Heart right ventricle (tissue), 16 donors: ENCODE measurements around the gene KRT10. TPM values are rescaled to one million over a fixed set of nuclear protein-coding genes. Genes with fewer than 3 reads are reported as not detected.
A peak's percentile ranks its signal among the peaks of the same experiment; 100 is the strongest.

Source experiments
- ATAC-seq, 8 donors: fragments of 200-7000 bp; cut with Tn5 transposase; one replicate each; pipeline ENCODE4 v1.9.1; 2020; ENCODE audit warnings: mild to moderate bottlenecking in 8 of 8, moderate library complexity in 8 of 8, moderate number of reproducible peaks in 1 of 8
- DNase-seq, 2 donors: peaks; one replicate each; pipeline ENCODE4 v3.0.0-alpha.2; 2020
- H3K27ac ChIP-seq, 10 donors: fragments of 200-600 bp; sonication (generic) in 2 of 10; one replicate each; pipeline versions ENCODE4 v1.5.0 to v1.8.0; 2020 to 2022; ENCODE audit warnings: mild to moderate bottlenecking in 3 of 10
- H3K27me3 ChIP-seq, 7 donors: fragments of 200-600 bp; one replicate each; pipeline ENCODE4 v1.8.0; 2021 to 2022; ENCODE audit warnings: mild to moderate bottlenecking in 2 of 7
- H3K36me3 ChIP-seq, 9 donors: fragments of 200-600 bp; sonication (generic) in 1 of 9; one replicate each; pipeline versions ENCODE4 v1.5.0 to v1.8.0; 2020 to 2022; ENCODE audit warnings: mild to moderate bottlenecking in 2 of 9
- H3K4me1 ChIP-seq, 9 donors: fragments of 200-600 bp; sonication (generic) in 1 of 9; one replicate each; pipeline versions ENCODE4 v1.5.0 to v1.8.0; 2020 to 2022; ENCODE audit warnings: mild to moderate bottlenecking in 4 of 9
- H3K4me3 ChIP-seq, 10 donors: fragments of 200-600 bp; sonication (generic) in 2 of 10; one replicate each; pipeline versions ENCODE4 v1.5.0 to v1.8.0; 2020 to 2022; ENCODE audit warnings: mild to moderate bottlenecking in 7 of 10, moderate library complexity in 2 of 10
- H3K9me3 ChIP-seq, 11 donors: fragments of 200-600 bp in 10 of 11; sonication (generic) in 2 of 11; one replicate each; pipeline versions ENCODE4 v1.5.0 to v1.8.0; 2013 to 2022; ENCODE audit warnings: mild to moderate bottlenecking in 2 of 11, control low read depth in 1 of 11, moderate library complexity in 1 of 11
- WGBS, 2 donors: extraction: QIAGEN DNeasy Blood & Tissue Kit; methylation state at CpG; one replicate each; pipeline ENCODE4 v1.1.7; 2013; ENCODE audit warnings: inconsistent platforms in 1 of 2; 5-methylcytosine and 5-hydroxymethylcytosine counted together
- intact Hi-C, 10 donors: fragments of 100-400 bp; cut with DNase I; formaldehyde crosslinking; loops; one replicate each; pipeline versions ENCODE4 v1.11.1 to v1.14.2; 2022
- polyA plus RNA-seq, 2 donors: library from polyadenylated mRNA; stranded (reverse); fragments of 200-250 nt; gene quantifications; one replicate each; pipeline ENCODE4 v1.2.3, GENCODE V29; 2013
- total RNA-seq, 10 donors: library from RNA; stranded (reverse); fragmentation: NEBNext Ultra II Directional in 3 of 10; extraction: Animal tissue kit (Norgen Biotek cat#: 25700) in 3 of 10; gene quantifications; one replicate each; pipeline versions ENCODE4 v1.2.1 to v1.2.4, GENCODE V29; 2021 to 2023
- TF ChIP-seq, protein P1 (sequence below), 9 donors: fragments of 200-600 bp; sonication (generic) in 2 of 9; IDR thresholded peaks; one replicate each; pipeline versions ENCODE4 v1.5.0 to v1.8.0; 2021 to 2022; ENCODE audit warnings: antibody characterized with exemption in 9 of 9, mild to moderate bottlenecking in 5 of 9, moderate library complexity in 1 of 9
- donor health status: Arrhythmogenic right ventricular cardiomyopathy.
- donor health status: ischemic (EF 13 %, LVEDD 7.1; RV severe dilation, severe dysfunction).
- donor health status: healthy with polysubstance abuse.
- donor health status: DM: no; HTN: yes; CAD: no.
- donor health status: DM: no; HTN: no; CAD: no.
- donor health status: ischemic (EF 25% LVEDD 6.9; RV normal size, moderate dysfunction).
- donor health status: ischemic (EF 25% LVEDD 5.7; RV mildly dilated, moderate dysfunction).
- donor health status: healthy.
- donor health status: DM: yes; HTN: yes; CAD: no.
- donor health status: Ischemic cardiomyopathy.
- donor health status: ischemic (EF 35%, LVEDD 5.7; RV mildly dilated, moderate dysfunction).
- donor health status: nonischemic (EF 11% LVEDD 7.7; RV severe dilation, severe dysfunction).
- donor health status: DM: yes; HTN: yes; CAD: no.
- donor health status: PGD.
- donor health status: ischemic (EF 29% LVEDD 5.4; RV normal size, mild dysfunction).
- donor health status: nonischemic (EF 23%, LVEDD 6.1; RV moderate dilation, normal function).

Gene KRT10
- total and polyA plus RNA-seq, 12 donors, result 40.9 to 86.8 (median 48.5) TPM

DNA sequence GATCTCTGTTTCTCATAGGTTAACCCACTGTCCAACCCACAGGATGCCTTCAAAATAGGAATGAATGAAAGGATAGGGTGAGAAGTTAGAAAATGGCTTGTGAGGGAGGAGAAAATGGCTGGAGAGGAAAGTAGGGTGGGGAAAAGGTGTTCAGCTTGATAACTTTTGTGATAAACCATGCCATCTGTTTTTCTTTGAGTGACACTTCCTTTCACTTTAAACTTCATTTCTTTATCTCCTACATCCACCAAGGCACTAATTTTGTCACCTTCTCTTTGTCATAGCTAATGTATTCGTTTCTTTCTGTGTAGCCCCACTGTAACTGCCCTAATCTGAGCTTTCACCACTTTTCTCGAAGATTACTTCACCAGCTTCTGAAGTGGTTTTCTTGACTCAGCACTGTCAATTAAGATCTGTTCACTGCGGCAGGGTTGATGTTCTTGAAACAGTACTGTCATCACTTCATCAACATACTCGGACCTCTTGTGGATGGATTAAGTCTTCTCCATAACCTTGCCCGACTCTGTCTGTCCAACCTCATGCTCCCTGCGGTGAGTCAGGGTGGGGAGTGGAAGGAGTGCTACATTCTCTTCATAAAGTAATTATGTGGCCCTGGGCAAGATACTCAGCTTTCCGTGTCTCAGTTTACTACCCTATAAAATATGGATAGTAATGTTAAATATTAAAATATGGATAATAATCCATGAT is 5.5 kb upstream of the KRT10 start:
- H3K36me3 ChIP-seq, result peaks cover 0 to under 1% (median 0%) of the 10 kb centered on the region in 9 donors
- DNase-seq (no peak), ATAC-seq (peak in 3 of 8 donors; percentile 38 to 49 (median 46))
- no peaks in the 10 kb centered on the region for H3K9me3 ChIP-seq
- H3K4me1 ChIP-seq, result peaks cover 0 to 34% (median 14%) of the 10 kb centered on the region in 9 donors
- no peak overlapping the region for H3K4me3 ChIP-seq
- H3K27ac ChIP-seq, result peak overlapping the region; percentile 42 to 75 (median 50)
- TF ChIP-seq, protein P1, sequence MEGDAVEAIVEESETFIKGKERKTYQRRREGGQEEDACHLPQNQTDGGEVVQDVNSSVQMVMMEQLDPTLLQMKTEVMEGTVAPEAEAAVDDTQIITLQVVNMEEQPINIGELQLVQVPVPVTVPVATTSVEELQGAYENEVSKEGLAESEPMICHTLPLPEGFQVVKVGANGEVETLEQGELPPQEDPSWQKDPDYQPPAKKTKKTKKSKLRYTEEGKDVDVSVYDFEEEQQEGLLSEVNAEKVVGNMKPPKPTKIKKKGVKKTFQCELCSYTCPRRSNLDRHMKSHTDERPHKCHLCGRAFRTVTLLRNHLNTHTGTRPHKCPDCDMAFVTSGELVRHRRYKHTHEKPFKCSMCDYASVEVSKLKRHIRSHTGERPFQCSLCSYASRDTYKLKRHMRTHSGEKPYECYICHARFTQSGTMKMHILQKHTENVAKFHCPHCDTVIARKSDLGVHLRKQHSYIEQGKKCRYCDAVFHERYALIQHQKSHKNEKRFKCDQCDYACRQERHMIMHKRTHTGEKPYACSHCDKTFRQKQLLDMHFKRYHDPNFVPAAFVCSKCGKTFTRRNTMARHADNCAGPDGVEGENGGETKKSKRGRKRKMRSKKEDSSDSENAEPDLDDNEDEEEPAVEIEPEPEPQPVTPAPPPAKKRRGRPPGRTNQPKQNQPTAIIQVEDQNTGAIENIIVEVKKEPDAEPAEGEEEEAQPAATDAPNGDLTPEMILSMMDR (IDR thresholded peaks at IDR 0.05), result no peak
- intact Hi-C loops, result loop anchor here in 1 of 10 donors (10.0 kb wide), 1 partner anchor 63 kb away; no protein-coding TSS in a partner anchor
- no peaks in the 10 kb centered on the region for H3K27me3 ChIP-seq
- 27 to 30% methylated on average over 7 of the region's 7 CpGs for WGBS, 2 donors

DNA sequence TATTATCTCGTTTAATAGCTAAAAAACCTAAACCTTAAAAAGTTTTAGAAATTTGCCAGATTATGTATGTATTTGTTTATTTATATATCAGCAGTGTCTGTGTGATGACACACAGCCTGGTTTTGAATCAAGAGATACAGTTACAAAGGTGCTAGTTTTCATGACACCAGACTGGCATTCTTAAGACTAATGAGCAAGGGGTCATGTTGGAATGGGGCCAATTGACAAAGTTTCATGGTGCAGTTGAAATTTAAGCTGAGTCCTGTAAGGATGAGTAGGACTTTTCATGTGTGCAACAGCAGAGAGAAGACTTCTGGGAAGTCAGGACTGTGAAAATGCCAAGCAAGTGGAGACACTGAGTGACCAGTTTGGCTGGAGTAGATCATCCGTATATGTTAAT is 3.2 kb upstream of the KRT10 start:
- H3K27me3 ChIP-seq, result no peaks in the 10 kb centered on the region
- TF ChIP-seq, protein P1 (IDR thresholded peaks at IDR 0.05), result no peak
- WGBS, 2 donors, result 94 to 97% methylated on average over 2 of the region's 2 CpGs
- DNase-seq, result no peak
- intact Hi-C loops, result loop anchor here in 1 of 10 donors (10.0 kb wide), 1 partner anchor 61 kb away; no protein-coding TSS in a partner anchor
- H3K9me3 ChIP-seq, result no peaks in the 10 kb centered on the region
- no peak overlapping the region for H3K27ac ChIP-seq
- no peaks in the 10 kb centered on the region for H3K36me3 ChIP-seq
- peaks cover 0 to 40% (median 15%) of the 10 kb centered on the region in 9 donors for H3K4me1 ChIP-seq
- no peak overlapping the region for H3K4me3 ChIP-seq
- no peak for ATAC-seq

DNA sequence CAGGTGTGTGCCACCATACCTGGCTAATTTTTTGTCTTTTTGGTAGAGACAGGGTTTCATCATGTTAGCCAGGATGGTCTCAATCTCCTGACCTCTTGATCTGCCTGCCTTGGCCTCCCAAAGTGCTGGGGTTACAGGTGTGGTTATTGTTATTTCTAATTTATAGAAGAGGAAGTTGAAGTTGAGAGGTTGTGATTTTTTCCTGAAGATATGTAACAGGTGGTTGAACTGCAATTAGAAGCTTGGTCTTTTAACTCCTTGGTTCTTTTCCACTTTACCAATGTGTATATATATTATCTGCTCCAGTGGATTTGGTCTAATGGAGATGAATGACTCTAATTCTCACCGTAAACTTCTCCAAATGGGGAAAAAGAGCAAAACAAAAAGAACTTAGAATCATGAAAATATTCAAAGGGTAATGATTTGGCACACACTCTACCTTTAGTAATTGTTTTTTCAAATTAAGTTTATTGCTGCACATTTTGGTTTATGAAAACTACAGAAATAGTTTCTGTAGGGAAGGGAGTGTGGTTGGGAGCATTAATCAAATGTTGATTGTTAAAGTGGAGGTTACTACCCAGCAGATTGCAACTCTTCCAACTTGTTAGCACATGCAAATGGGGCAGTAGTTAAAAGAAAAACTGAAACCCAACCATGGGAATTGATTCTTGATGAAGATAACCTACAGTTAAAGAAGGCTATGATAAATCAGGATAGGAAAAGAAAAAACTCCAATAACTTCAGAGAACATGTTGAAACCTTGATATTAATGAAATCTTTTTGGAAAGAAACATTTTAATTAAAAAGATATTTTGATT is 1.8 kb upstream of the KRT10 start:
- Histone ChIP-seq H3K27me3 (no peaks in the 10 kb centered on the region), H3K4me3 (no peak overlapping the region), H3K9me3 (no peaks in the 10 kb centered on the region), H3K27ac (no peak overlapping the region), H3K36me3 (no peaks in the 10 kb centered on the region), H3K4me1 (peaks cover 0 to 48% (median 26%) of the 10 kb centered on the region in 9 donors)
- no peak for ATAC-seq
- DNase-seq, result no peak
- intact Hi-C loops, result loop anchor here in 1 of 10 donors (10.0 kb wide), 1 partner anchor 59 kb away; no protein-coding TSS in a partner anchor
- TF ChIP-seq, protein P1 (IDR thresholded peaks at IDR 0.05), result no peak
- 96 to 98% methylated on average over 1 of the region's 1 CpG for WGBS, 2 donors

DNA sequence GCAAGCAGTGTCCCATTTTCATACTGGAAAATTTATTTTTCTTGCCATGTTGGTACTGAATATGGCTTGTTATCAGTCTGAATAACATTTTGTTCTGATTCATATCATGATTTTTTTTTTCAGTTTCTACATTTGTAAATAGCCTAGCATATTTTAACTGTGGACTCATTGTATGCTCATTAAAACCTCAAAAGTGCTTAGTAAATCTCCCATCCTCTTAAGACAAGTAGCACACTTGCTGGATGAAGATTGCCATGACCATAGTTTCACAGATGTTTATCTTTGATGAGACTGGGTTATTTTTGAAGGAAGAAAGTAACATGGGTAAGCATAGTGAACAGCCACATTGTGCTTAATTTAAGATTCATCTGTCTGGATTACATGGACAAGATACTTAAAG is 878 bp downstream of the KRT10 start:
- Histone ChIP-seq H3K36me3 (peaks cover 0 to 16% (median 0%) of the 10 kb centered on the region in 9 donors), H3K27me3 (no peaks in the 10 kb centered on the region), H3K4me1 (peaks cover 0 to 37% (median 24%) of the 10 kb centered on the region in 9 donors), H3K27ac (peak overlapping the region in 2 of 10 donors; percentile 94 to 98), H3K9me3 (no peaks in the 10 kb centered on the region), H3K4me3 (no peak overlapping the region)
- TF ChIP-seq, protein P1 (IDR thresholded peaks at IDR 0.05), result no peak
- DNase-seq, result no peak
- no peak for ATAC-seq
- intact Hi-C loops, result loop anchor here in 1 of 10 donors (10.0 kb wide), 1 partner anchor 57 kb away; no protein-coding TSS in a partner anchor
